CD4-positive, alpha-beta T cell treated with Interferon alpha-2 for 1 hour (primary cell): Measurements from ENCODE around the gene CARMIL3.
"Not testable (repeated sequence)": the region's sequence is repeated elsewhere in the genome, so short reads cannot be mapped to it uniquely, and the experiment has no call there.

Experiments used
- DNase-seq, 2 donors: peaks; one replicate each; pipeline ENCODE4 v3.0.0-alpha.2; 2020 to 2022

CARMIL3 gene

DNA sequence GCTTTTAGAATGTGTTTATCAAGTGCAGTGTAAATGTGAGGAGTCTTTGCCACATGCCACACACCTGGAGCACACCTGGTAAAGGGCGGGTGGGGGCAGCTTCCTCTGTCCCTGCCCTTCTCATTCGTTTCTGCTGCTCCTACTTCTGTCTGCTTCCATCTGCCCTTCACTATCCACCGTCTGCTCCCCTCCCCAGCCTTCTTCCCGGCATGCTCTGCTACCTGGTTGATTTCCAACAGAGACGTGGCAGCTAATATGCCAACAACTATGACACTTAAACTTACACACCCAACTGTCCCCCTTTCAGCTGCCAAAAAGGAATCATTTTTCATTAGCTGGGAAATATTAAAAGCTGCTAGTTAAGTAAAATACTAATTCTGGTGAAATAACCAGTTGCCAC is 9.1 kb upstream of the CARMIL3 start:
- no peak for DNase-seq

DNA sequence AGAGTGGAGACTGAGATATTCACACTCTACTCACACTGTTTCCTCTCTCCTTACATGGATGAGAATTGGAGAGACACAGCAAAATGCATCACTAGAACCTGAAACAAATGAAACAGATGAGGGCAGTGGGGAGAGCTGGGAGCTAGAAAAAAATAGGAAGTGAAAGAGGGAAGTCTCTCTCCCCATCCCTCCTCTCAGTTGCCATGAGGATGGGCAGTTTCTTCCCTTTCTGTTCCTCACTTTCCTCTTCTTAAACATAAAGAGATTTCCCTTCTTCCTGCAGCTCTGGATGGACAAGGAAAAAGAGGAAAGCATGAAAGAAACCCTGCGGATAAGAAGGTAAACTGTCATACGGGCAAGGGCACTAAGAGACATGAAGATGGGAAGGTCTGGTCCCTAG is 2.8 kb upstream of the CARMIL3 start:
- not testable (repeated sequence) for DNase-seq

GRCh38 chr14:24050753-24051152 is 1.1 kb upstream of the CARMIL3 start:
- not testable (repeated sequence) for DNase-seq

DNA sequence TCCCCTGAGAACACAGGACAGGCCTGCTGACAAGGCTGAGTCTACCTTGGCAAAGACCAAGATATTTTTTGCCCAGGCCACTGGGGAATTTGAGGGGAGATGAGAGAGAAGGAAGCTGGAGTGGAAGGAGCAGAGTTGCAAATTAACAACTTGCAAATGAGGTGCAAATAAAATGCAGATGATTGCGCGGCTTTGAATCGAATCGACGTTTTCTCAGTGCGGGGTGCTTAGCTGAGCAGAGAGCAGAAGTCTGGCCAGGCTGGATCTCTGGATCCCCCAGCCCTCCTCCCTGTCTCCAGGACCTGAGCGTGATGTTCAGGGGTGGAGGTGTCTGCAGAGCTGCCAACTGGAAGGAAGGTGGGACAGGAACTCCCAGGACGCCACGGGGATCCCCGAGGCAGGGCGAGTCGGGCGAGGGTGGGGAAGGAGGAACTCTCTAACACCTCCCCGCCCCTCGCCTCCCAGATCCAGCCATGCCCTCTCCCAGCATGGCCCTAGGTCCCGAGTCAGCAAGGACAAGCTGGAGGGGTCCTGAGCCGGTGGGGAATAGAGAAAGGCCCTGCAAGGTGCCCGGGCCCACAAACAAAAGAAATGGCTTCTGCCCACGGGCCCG is 527 bp upstream of the CARMIL3 start:
- no peak for DNase-seq

DNA sequence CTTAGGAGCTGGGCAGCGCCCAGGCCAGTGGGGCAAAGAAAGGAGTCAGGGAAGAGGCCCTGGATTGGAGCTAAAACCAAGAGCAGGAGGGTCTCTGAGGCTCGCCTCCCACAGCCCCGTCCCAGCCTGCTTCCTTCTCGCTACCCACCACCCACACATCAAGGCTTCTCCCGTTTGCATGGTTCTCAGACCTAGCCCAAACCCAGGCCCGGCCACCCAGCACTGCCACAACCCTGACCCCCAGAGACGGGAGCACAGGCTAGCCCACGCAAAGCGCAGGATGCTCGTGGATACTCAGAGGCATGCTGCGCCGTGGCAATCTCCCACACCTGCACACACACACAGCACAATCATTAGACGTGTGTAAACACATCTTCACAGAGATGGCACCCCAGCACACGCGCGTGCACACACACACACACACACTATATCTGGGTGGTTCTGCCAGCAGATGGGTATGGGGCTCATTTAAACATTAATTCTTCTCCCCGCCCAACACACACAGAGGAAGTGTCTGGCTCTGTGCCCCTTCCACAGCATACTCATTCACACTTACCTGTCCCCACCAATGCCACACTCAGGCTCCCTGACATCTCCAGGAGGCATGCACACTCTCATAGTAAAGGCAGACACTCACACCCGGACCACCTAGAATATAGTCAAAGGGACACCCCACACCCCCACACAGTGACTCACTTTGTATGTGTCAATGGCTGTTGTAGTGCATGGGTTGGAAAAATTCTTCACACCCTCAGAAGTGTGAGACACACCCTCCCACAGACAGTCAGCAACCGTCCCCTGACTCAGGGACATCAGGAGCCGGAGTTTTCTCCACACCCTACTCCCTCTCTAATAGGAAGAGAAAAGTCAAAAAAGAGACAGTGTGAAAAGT is 1.1 kb downstream of the CARMIL3 start:
- peak in 1 of 2 donors; percentile 36 for DNase-seq

DNA sequence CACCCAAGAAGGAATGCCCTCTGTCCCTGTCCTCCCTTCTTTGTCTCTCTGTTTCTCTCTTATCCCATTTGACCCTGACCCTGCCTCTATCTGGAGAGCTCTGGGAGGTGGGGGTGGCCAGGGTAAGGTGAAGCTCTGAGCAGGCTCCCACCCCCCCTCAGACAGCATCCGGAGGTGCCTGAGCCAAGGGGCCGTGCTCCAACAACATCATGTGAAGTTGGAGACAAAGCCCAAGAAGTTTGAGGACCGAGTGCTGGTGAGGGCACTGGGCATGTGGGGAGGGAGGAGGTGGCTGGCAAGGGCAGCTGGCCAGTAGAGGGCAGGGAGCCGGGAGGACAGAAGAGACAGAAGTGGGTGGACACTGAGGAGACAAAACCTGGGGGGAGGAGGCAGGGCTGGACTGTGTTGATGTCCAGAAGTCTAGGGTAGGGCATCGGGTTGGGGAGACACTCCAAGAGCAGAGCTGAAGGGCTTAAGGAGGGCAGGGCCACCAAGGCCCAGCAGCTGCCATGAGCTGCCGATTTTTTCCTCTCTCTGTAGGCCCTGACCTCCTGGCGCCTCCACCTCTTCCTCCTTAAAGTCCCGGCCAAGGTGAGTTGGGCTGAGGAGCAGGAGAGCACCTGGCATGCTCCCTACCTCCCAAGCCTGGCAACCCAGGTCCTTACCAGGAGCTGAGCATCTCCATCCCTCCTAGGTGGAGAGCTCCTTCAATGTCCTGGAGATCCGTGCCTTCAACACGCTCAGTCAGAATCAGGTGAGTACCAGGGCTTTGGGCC is 1.9 kb downstream of the CARMIL3 start:
- no peak for DNase-seq

GRCh38 chr14:24054324-24054641 is 2.5 kb downstream of the CARMIL3 start:
- DNase-seq, result no peak

- DNase-seq, result no peak
Observed at GRCh38 chr14:24054646-24055045, 2.8 kb downstream of the CARMIL3 start.

- no peak for DNase-seq
Observed at GRCh38 chr14:24055971-24056799, 4.4 kb downstream of the CARMIL3 start.

GRCh38 chr14:24056800-24057184 is 5.0 kb downstream of the CARMIL3 start:
- no peak for DNase-seq

GRCh38 chr14:24057271-24057670 is 5.5 kb downstream of the CARMIL3 start:
- DNase-seq, result no peak

DNA sequence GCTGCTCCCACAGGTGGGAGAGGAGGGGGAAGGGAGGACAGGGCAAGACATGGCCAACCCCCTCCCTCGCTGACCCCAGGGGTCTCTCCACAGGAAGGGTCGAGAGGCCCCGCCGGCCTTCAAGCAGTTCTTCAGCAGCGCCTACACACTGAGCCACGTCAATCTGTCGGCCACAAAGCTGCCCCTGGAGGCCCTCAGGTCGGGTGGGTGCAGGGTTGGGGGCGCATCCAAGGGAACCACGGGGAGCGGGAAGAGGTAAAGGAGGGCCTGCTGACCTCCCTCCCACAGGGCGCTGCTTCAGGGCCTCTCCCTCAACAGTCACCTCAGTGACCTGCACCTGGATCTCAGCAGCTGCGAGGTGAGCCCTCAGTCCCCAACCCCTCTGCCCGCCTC is 6.1 kb downstream of the CARMIL3 start:
- no peak for DNase-seq

GRCh38 chr14:24058260-24058950 is 6.6 kb downstream of the CARMIL3 start:
- peak; percentile 53 to 82 for DNase-seq

- DNase-seq, result no peak
Observed at GRCh38 chr14:24058951-24059475, 7.2 kb downstream of the CARMIL3 start.

- DNase-seq, result no peak
Observed at GRCh38 chr14:24059841-24060388, 8.1 kb downstream of the CARMIL3 start.

DNA sequence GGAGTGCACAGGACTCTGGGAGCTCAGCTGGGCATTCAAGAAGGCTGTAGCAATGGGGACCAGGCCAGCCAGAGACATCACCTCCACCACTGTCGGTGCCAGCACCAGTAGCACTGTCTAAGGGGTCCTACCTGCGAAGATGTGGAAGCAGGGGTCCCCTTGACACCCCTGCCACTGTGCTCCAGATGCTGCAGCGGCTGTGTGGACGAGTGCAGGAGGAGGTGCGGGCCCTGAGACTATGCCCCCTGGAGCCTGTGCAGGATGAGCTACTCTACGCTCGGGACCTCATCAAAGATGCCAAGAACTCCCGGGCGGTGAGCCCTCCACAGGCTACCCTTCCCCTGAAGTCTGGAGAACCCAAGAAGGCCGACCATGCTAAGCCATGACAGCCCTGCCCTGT is 8.6 kb downstream of the CARMIL3 start:
- DNase-seq, result no peak

GRCh38 chr14:24060984-24061913 is 9.4 kb downstream of the CARMIL3 start:
- no peak for DNase-seq

- no peak for DNase-seq
Observed at GRCh38 chr14:24062216-24062980, 10.6 kb downstream of the CARMIL3 start.

- DNase-seq, result no peak
Observed at GRCh38 chr14:24063263-24063836, 11.5 kb downstream of the CARMIL3 start.
